GM10266 (cell line): ENCODE measurements around the gene SIRPB1.
"Not testable (repeated sequence)": the region's sequence is repeated elsewhere in the genome, so short reads cannot be mapped to it uniquely, and the experiment has no call there.

Source experiments
- DNase-seq: peaks from one replicate; pipeline ENCODE4 v3.0.0; 2012; ENCODE audit errors: extremely low spot score
- TF ChIP-seq, protein P1 (sequence below): IDR thresholded peaks from 2 replicates; pipeline ENCODE4 v1.5.1; 2012; ENCODE audit warnings: mild to moderate bottlenecking, low read depth; ENCODE audit not compliant: control insufficient read depth, insufficient read depth; ENCODE audit errors: missing control alignments

Gene SIRPB1

DNA sequence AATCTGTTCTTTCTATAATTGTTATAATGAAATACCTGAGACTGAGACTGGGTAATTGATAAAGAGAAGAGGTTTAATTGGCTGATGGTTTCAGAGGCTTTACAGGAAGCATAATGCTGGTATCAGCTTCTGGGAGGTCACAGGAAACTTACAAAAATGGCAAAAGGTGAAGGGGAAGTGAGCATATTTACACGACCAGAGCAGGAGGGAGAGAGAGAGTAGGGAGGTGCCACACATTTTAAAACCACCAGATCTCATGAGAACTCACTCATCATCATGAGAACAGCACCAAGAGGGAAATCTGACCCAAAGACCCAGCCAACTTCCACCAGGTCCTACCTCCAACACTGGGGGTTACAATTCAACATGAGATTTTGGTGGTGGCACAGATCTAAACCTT is 2.6 kb upstream of the SIRPB1 start:
- no peak for DNase-seq
- TF ChIP-seq, protein P1, sequence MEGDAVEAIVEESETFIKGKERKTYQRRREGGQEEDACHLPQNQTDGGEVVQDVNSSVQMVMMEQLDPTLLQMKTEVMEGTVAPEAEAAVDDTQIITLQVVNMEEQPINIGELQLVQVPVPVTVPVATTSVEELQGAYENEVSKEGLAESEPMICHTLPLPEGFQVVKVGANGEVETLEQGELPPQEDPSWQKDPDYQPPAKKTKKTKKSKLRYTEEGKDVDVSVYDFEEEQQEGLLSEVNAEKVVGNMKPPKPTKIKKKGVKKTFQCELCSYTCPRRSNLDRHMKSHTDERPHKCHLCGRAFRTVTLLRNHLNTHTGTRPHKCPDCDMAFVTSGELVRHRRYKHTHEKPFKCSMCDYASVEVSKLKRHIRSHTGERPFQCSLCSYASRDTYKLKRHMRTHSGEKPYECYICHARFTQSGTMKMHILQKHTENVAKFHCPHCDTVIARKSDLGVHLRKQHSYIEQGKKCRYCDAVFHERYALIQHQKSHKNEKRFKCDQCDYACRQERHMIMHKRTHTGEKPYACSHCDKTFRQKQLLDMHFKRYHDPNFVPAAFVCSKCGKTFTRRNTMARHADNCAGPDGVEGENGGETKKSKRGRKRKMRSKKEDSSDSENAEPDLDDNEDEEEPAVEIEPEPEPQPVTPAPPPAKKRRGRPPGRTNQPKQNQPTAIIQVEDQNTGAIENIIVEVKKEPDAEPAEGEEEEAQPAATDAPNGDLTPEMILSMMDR, result no peak

GRCh38 chr20:1621316-1621715 is 1.5 kb upstream of the SIRPB1 start:
- DNase-seq, result no peak
- TF ChIP-seq, protein P1, result no peak

- DNase-seq, result no peak
- TF ChIP-seq, protein P1, result no peak
These were observed 762 bp downstream of the SIRPB1 start for GRCh38 chr20:1618954-1619540.

- DNase-seq, result no peak
- TF ChIP-seq, protein P1, result no peak
These were observed 1.3 kb downstream of the SIRPB1 start for GRCh38 chr20:1618479-1618878.

GRCh38 chr20:1616858-1617434 is 2.9 kb downstream of the SIRPB1 start:
- TF ChIP-seq, protein P1, result no peak
- no peak for DNase-seq

GRCh38 chr20:1610404-1610803 is 9.4 kb downstream of the SIRPB1 start:
- DNase-seq, result not testable (repeated sequence)

- not testable (repeated sequence) for DNase-seq
These were observed 11.0 kb downstream of the SIRPB1 start for GRCh38 chr20:1608678-1609347.

- TF ChIP-seq, protein P1, result no peak
- DNase-seq, result no peak
These were observed 19.1 kb downstream of the SIRPB1 start for GRCh38 chr20:1600736-1601135.
